ENCODE data around the gene SLC30A7.

SLC30A7 gene

DNA sequence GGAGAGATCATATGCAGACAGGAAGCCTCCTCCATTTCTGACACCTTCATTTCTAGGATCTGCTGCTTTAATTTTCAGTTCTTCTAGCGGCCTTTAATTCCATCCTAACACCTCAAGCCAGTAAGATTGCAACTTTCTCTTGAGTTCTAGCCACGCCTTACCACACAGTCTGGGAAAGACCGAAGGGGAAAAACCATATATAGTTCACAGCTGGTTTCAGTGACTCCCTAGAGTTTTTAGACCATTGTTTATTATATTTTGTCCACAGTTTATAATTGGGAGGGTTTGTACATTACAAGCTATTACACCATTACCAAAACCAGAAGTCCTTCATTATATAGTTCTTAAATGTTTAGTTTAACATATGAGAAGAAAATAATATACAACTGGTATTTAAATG lies 92.2 kb downstream of the SLC30A7 start:
- Histone ChIP-seq H3K9ac (ENCODE audit: low read length) (no peak overlapping the region), H3K9me3 (replicated peaks; ENCODE audit: insufficient read depth, low read length) (no peaks in the 10 kb centered on the region), H3K27ac (ENCODE audit: low read length) (no peak overlapping the region), H3F3A (ENCODE audit: insufficient read depth, low read length) (no peaks in the 10 kb centered on the region), H2AFZ (ENCODE audit: low read length) (no peak overlapping the region), H3K36me3 (replicated peaks; ENCODE audit: insufficient read depth, low read length) (no peaks in the 10 kb centered on the region), H3K4me1 (ENCODE audit: low read length) (no peaks in the 10 kb centered on the region), H3K4me2 (ENCODE audit: low read depth, low read length) (no peak overlapping the region), H4K20me1 (ENCODE audit: insufficient read depth, low read length) (no peaks in the 10 kb centered on the region), H3K27me3 (replicated peaks; ENCODE audit: insufficient read depth, low read length) (no peaks in the 10 kb centered on the region), H3K4me3 (ENCODE audit: low read length) (no peak overlapping the region), H3K9me2 (replicated peaks; ENCODE audit: insufficient read depth, low read length) (no peaks in the 10 kb centered on the region), H3K79me2 (ENCODE audit: low read length) (no peaks in the 10 kb centered on the region)
- TF ChIP-seq, protein P1, sequence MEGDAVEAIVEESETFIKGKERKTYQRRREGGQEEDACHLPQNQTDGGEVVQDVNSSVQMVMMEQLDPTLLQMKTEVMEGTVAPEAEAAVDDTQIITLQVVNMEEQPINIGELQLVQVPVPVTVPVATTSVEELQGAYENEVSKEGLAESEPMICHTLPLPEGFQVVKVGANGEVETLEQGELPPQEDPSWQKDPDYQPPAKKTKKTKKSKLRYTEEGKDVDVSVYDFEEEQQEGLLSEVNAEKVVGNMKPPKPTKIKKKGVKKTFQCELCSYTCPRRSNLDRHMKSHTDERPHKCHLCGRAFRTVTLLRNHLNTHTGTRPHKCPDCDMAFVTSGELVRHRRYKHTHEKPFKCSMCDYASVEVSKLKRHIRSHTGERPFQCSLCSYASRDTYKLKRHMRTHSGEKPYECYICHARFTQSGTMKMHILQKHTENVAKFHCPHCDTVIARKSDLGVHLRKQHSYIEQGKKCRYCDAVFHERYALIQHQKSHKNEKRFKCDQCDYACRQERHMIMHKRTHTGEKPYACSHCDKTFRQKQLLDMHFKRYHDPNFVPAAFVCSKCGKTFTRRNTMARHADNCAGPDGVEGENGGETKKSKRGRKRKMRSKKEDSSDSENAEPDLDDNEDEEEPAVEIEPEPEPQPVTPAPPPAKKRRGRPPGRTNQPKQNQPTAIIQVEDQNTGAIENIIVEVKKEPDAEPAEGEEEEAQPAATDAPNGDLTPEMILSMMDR (IDR thresholded peaks at IDR 0.05; ENCODE audit: low read length), result no peak
- no peak for DNase-seq

DNA sequence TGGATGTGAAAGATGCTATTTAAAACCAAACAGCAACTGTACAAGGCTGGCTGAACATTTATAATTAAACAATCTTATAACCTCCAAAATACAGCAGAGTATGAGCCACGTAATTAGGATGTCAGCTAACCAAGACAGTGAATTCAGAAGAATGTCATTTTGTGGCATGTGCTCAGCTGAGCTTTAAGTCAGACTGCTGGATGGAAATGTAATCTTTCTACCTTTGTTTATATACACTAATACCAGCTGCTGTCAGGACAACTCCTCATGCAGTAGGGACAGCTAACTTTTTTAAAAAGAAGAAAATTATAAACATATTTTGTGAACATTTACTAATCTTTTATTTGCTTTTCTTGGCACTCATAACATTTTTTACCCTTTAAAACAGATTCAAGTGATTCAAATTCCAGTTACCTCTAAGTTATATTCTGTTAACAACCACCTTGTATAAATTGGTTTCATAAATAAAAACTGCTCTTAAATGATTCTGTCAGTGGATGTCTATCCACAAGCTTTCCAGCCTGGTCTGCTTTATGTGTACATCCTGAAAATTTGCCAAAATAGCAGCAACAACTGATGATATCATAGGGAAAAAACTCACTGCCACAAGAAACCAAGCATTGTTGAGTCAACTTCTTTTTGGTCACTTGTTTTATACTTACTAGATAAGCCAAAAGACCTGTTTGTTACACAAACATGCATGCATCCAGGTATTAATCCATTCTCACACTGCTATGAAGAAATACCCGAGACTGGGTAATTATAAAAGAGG lies 93.6 kb downstream of the SLC30A7 start:
- no peaks in the 10 kb centered on the region for H4K20me1 ChIP-seq (ENCODE audit: insufficient read depth, low read length)
- DNase-seq, result no peak
- H3K4me2 ChIP-seq (ENCODE audit: low read depth, low read length), result no peak overlapping the region
- H3K27ac ChIP-seq (ENCODE audit: low read length), result no peak overlapping the region
- H3K9me2 ChIP-seq (replicated peaks; ENCODE audit: insufficient read depth, low read length), result no peaks in the 10 kb centered on the region
- H3K4me3 ChIP-seq (ENCODE audit: low read length), result no peak overlapping the region
- no peaks in the 10 kb centered on the region for H3F3A ChIP-seq (ENCODE audit: insufficient read depth, low read length)
- no peak overlapping the region for H2AFZ ChIP-seq (ENCODE audit: low read length)
- TF ChIP-seq, protein P1 (IDR thresholded peaks at IDR 0.05; ENCODE audit: low read length), result no peak
- no peak for TF ChIP-seq EZH2 (optimal IDR thresholded peaks at IDR 0.05; ENCODE audit: low read depth, low read length)
- no peaks in the 10 kb centered on the region for H3K4me1 ChIP-seq (ENCODE audit: low read length)
- no peaks in the 10 kb centered on the region for H3K9me3 ChIP-seq (replicated peaks; ENCODE audit: insufficient read depth, low read length)
- H3K79me2 ChIP-seq (ENCODE audit: low read length), result no peaks in the 10 kb centered on the region
- no peaks in the 10 kb centered on the region for H3K27me3 ChIP-seq (replicated peaks; ENCODE audit: insufficient read depth, low read length)
- no peaks in the 10 kb centered on the region for H3K36me3 ChIP-seq (replicated peaks; ENCODE audit: insufficient read depth, low read length)
- H3K9ac ChIP-seq (ENCODE audit: low read length), result no peak overlapping the region

DNA sequence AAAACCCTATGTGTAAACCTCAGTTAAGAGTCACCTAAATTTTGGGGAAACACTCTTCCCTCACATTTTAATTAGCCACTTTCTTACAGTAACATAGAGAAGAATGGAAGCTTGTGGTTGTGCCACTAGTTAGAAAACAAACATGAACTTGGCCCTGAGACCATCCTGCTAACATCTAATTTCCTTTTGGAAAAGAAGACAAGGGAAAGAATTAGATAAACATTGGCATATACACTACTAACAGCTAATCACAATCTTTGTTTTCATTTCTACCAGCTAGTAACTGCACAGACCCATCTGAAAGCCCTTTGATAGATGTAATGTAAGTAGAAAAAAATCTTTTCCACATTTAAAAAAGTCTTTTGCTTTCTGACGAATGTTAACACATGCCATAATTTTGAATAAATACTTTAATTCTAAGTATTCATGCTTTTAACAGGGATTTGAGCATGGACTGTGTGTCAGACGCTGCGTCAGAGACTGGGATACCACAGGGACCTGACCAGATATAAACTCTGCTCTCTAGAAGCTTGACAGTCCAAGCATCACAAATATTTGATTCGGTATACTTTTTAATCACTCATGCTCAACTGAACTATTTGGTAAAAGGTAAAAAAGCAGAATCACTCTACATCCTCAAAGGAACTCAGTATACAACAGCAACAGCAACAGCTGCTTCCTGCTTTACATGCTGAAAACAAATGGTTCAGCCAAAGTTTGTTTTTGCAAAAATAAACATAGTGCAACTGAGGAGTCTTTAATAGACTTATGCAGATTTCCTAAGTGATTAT lies 99.5 kb downstream of the SLC30A7 start:
- no peaks in the 10 kb centered on the region for H3K36me3 ChIP-seq (replicated peaks; ENCODE audit: insufficient read depth, low read length)
- H3K27ac ChIP-seq (ENCODE audit: low read length), result no peak overlapping the region
- H3K27me3 ChIP-seq (replicated peaks; ENCODE audit: insufficient read depth, low read length), result no peaks in the 10 kb centered on the region
- no peak for DNase-seq
- no peak overlapping the region for H2AFZ ChIP-seq (ENCODE audit: low read length)
- no peak overlapping the region for H3K4me2 ChIP-seq (ENCODE audit: low read depth, low read length)
- no peak overlapping the region for H3K4me3 ChIP-seq (ENCODE audit: low read length)
- TF ChIP-seq EZH2phosphoT487 (IDR thresholded peaks at IDR 0.05; ENCODE audit: low read length) (no peak), EZH2 (optimal IDR thresholded peaks at IDR 0.05; ENCODE audit: low read depth, low read length) (no peak)
- TF ChIP-seq, protein P1 (IDR thresholded peaks at IDR 0.05; ENCODE audit: low read length), result no peak
- H3K9me3 ChIP-seq (replicated peaks; ENCODE audit: insufficient read depth, low read length), result no peaks in the 10 kb centered on the region
- no peaks in the 10 kb centered on the region for H3K4me1 ChIP-seq (ENCODE audit: low read length)
- no peaks in the 10 kb centered on the region for H4K20me1 ChIP-seq (ENCODE audit: insufficient read depth, low read length)
- no peak overlapping the region for H3K9ac ChIP-seq (ENCODE audit: low read length)
- no peaks in the 10 kb centered on the region for H3K9me2 ChIP-seq (replicated peaks; ENCODE audit: insufficient read depth, low read length)
- H3F3A ChIP-seq (ENCODE audit: insufficient read depth, low read length), result no peaks in the 10 kb centered on the region
- H3K79me2 ChIP-seq (ENCODE audit: low read length), result no peaks in the 10 kb centered on the region

All from MM.1S (cell line).